ENCODE data around the gene PRKCB.

GRCh38 chr16:23922406-23922805 lies 86.6 kb downstream of the PRKCB start:
- TF ChIP-seq POLR2A (IDR thresholded peaks at IDR 0.05) (no peak), CTCF (IDR thresholded peaks at IDR 0.05) (no peak)

All from ovary (tissue), 3 donors.